GM19395 (cell line): ENCODE results near the gene ANKRD29.
"Not testable (repeated sequence)": the region's sequence is repeated elsewhere in the genome, so short reads cannot be mapped to it uniquely, and the experiment has no call there.

Experiments used
- ATAC-seq: cut with Tn5 transposase; IDR thresholded peaks from one replicate; pipeline ENCODE4 v1.9.1; 2021; ENCODE audit warnings: mild to moderate bottlenecking, moderate library complexity; ENCODE audit not compliant: unreplicated experiment

Gene ANKRD29

GRCh38 chr18:23617412-23618014 lies 45.2 kb downstream of the ANKRD29 start:
- peak; percentile 68 for ATAC-seq

DNA sequence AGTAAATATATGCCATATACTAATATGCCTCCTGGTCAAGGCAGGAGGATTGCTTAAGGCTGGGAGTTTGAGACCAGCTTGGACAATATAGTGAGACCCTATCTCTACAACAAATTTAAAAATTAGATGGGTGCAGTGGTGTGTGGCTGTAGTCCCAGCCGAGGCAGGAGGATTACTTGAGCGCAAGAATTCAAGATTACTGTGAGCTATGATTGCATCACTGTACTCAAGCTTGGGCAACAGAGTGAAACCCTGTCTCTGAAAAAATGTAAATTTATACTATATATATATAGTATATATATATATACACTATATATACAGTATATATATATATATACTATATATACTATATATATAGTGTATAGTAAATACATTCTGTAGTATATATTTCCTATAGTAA lies 46.5 kb downstream of the ANKRD29 start:
- no peak for ATAC-seq

DNA sequence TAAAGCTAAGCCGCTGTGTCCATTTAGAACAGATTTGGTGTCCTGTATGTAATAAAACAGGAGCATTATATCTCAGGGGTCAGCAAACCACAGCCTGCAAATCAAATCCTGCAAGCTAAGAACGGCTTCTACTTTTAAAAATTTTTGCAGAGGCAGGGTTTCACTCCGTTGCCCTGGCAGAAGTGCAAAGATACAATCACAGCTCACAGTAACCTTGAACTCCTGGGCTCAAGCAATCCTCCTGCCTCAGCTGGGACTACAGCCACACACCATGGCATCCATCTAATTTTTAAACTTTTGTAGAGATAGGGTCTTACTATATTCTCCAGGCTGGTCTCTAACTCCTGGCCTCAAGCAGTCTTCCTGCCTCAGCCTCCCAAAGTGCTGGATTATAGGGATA lies 47.8 kb downstream of the ANKRD29 start:
- ATAC-seq = no peak

- no peak for ATAC-seq
These were observed 48.3 kb downstream of the ANKRD29 start for GRCh38 chr18:23614413-23614812.

DNA sequence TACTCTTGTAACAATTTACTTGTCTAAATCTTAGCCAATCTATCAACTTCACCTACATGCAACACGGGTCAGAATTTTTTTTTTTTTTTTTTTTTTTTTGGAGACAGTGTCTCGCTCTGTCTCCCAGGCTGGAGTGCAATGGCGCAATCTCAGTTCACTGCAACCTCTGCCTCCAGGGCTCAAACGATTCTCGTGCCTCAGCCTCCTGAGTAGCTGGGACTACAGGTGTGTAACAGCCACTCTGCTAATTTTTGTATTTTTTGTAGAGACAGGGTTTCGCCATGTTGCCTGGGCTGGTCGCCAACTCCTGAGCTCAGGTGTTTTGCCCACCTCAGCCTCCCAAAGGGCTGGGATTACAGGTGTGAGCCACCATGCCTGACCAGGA lies 49.6 kb downstream of the ANKRD29 start:
- not testable (repeated sequence) for ATAC-seq

DNA sequence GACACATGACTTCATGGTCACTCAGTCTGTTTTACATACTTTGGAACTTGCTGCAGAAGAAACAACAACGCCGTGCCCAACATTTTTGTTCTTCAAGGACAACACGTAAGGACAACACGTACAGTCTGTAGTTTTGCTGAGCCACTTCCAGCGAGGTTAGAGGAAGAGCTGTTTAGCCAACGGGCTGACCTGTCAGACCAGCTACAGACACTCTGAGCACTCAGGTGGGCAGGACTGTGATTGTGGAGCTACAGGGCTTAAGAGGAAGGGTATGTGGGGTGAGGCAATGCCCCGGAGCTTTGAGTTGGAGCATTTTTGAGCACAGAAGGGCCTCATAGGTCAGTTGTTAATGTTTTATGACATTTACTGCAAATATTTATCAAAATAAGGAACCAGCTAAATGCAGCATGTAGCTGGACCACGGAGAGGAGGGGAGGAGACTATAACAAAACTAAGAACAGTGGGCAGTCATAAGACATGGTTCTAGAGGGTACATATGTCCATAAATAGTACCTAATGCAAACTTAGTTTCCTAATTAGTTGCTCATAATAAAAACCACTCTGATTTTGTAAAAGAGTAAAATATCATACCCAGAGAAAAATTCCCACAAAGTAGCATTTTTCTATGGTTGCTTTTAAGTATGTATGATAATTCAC lies 50.1 kb downstream of the ANKRD29 start:
- no peak for ATAC-seq

DNA sequence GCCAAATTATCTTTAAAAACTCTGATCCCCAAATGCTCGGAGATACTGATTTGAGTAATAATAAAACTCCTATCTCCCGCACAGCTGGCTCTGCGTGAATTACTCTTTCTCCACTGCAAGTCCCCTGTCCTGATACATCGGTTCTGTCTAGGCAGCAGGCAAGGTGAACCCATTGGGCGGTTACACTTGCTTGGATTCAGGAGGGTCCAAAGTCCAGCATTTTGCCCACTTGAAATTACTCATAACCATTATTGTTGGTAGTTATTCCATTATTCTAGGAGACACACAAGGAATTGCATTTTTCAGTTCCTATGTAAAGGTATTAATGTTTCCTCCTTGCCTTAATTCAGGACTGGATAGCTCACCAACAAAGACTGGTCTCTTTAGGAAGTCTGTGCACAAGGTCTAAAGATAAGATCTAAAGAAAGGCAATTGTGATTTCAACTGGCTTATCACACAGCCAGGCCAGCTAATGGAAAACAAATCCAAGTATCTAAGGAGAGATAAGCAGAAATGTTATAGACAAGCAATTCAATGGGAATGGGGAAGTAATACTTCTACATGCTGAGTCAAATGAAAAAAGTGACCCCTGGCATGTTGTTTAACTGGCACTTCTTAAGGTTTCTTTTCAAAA lies 53.2 kb downstream of the ANKRD29 start:
- no peak for ATAC-seq

DNA sequence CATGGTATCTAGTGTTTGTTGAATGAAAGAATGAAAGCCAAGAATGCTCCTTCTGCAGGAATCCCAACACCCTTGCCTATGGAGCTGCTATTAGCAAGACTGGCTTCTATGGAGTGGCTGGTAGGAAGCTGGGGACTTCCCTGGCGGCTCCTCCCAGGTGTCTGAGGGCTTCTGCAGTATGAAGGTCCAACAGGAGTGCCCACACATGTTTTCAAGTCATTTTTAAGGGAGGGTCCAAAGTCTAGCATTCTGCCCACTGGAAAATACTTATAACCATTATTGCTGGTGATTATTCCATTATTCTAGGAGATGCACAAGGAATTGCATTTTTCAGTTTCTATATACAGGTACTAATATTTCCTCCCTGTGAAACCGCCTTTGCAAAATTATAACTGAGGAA lies 54.5 kb downstream of the ANKRD29 start:
- no peak for ATAC-seq

DNA sequence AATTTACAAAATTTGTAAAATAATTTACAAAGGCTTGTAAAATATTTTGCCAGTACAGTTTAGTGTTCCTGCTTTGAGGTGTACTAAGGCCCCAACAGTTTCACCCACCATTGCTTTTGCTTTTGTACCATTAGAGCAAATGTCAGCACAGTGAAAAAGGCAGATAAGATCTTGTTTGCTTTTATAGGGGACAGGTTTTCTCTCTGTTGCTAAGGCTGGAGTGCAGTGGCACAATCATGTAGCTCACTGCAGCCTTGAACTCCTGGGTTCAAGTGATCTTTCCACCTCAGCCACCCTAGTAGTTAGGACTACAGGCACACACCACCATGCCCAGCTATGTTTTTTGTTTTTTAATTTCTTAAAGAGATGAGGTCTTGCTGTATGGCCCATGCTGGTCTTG lies 56.8 kb downstream of the ANKRD29 start:
- ATAC-seq = no peak

DNA sequence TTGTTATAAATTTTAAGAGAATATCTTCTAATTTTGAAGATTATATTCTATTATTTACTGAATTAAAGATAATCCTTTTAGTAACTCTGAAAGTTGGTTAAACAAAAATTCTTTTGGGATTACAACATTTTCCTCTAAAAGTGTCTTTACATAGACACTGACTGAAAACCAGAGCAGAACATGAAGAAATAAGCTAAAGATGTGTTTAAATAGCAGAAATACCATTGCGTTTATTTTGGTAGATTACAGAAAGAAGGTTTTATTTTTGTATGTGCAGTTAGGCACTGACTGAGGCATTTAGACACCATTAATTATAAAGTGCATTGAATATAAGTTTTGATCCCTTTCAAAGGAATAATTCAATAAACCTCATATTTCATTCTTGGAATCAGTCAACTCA lies 62.9 kb downstream of the ANKRD29 start:
- no peak for ATAC-seq

GRCh38 chr18:23596183-23596582 lies 66.5 kb downstream of the ANKRD29 start:
- no peak for ATAC-seq

DNA sequence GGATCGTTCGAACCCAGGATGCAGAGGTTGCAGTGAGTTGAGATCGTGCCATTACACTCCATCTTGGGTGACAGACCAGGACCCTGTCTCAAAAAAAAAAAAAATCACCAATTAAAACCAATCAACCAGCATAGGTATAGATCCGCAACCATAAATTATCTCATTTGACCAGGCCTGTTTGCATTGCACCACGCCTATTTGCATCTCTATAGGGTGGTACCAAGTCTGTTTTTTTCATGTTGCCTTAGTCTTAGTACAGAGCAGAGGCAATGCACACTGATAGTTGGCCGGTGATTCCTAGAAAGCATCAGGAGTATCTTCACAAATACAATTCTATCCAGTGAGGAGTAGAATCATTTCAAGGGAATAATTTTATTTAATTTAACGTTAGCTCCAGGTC lies 67.1 kb downstream of the ANKRD29 start:
- no peak for ATAC-seq

DNA sequence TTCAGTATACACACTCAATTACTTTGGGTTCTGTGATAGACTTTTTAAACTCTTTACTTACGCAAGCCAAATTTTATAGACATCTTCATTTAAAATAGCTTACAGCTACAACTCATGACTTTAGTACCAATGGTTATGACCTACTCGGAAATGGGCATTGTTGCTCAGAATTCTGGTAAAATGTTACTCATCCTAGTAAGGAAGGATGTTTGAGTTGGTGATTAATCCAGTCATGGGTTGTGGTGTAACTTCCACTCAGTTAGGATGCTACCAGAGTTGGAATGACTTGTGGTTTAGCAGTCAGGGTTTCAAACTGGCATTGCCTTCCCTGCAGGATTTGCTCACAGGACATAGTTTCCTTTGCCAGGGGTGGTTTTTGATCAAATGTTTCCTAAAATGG lies 69.0 kb downstream of the ANKRD29 start:
- no peak for ATAC-seq

GRCh38 chr18:23592911-23593310 lies 69.8 kb downstream of the ANKRD29 start:
- no peak for ATAC-seq

- no peak for ATAC-seq
These were observed 71.7 kb downstream of the ANKRD29 start for GRCh38 chr18:23591011-23591410.

GRCh38 chr18:23588836-23589560 lies 73.7 kb downstream of the ANKRD29 start:
- no peak for ATAC-seq

DNA sequence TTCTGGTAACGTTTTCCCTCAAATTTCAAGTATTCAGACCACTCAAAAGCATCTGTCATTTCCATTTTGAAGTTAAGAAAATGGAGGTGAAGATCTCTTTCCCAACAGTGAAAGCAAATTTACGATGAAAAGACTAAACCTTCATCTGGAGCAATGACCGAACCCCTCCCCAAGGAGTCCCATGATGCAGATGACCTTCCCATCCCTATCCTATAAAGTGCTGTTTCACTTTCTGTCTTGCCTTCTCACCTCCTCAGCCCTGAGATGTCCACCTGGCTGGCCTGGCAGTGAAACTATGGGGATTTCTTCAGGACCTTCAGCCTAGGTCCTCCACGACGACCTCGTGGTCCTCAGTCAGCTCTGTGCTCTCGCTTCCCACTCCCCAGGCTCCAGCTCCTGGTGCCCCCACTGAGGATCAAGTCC lies 75.5 kb downstream of the ANKRD29 start:
- peak; percentile 7 for ATAC-seq

DNA sequence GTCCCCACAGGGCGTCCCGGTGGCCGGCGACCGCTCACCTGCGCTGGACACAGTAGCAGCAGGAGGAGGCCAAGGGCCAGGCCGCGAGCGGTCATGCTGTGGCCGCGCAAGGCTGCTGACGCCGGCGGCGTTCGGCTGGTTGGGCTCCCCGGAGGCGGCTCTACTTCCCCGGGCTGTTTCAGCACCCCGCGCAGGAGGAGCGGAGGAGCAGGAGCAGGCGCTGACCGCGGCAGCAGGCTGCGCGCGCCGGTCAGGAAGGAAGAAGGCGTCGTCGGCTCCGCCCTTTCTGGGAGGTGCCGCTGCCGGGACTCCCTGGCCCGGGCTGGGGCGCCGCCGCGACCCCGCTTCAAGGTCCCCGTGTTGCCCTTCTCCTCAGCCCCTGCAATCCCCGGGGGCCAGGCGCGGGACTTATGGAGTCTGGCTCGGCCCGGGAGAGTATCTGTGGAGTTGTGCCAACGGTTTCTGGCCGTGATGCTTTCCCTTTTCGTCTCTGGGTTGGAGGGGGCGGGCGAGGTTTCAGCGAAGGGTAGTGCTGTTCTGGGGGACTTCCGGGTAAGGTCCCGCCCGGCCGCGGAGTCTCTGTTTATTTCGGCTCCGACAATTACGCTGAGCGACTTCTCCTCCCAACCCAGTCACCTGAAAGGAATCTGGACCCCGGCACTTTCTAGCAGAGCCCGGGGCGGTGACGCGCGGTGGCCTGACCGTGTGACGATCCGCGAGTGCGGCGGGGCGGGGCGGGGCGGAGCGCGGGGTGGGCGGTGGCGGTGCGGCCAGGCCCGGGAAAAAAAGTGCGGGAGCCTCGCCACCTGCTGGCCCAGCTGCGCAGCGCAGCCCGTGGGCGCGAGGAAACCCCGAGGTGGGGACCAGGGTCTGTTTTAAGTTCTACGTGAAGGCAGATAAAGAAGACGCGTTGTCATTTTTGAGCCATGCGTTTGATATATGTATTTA lies 76.2 kb downstream of the ANKRD29 start, which contains the start of gene NPC1:
Gene NPC1, minus strand, starts transcription at position 258 of the 948 bp plus-strand sequence. Its CDS starts 163 bp downstream, at position 95.
- ATAC-seq = peak; percentile 87

DNA sequence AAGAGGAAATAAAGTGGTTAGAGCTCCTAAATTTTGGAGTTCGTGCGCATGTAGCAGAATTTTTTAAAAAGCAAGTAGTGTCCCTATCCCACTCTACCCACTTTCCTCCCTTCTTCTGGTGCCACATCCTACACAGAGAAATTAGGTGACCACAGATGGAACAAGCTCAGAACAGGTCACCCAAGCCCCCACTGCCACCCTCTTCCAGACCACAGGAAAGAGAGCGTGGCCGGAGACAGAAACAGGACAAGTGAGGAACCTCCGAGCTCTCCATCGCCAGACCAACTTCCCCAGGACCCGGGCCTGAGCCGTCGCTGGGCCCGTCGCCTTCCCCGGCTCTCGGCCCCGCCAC lies 76.8 kb downstream of the ANKRD29 start:
- ATAC-seq = peak; percentile 32

- ATAC-seq = no peak
These were observed 77.5 kb downstream of the ANKRD29 start for GRCh38 chr18:23585007-23585871.
